GM19193 (cell line): ENCODE data around the gene ATG4C.

ENCODE experiments used
- POLR2A ChIP-seq: IDR thresholded peaks from 4 replicates; pipeline ENCODE4 v1.6.1; 2011; ENCODE audit not compliant: insufficient read depth, insufficient read length; ENCODE audit errors: extremely low read depth

ATG4C gene

GRCh38 chr1:62836856-62837540, 53.1 kb downstream of the ATG4C start:
- no peak for TF ChIP-seq POLR2A

GRCh38 chr1:62840555-62840954, 56.6 kb downstream of the ATG4C start:
- no peak for TF ChIP-seq POLR2A

GRCh38 chr1:62841587-62842169, 57.7 kb downstream of the ATG4C start:
- TF ChIP-seq POLR2A = no peak

- no peak for TF ChIP-seq POLR2A
These were observed 60.1 kb downstream of the ATG4C start for GRCh38 chr1:62844030-62844429.

GRCh38 chr1:62849031-62849430, 65.1 kb downstream of the ATG4C start:
- TF ChIP-seq POLR2A = no peak

- no peak for TF ChIP-seq POLR2A
These were observed 68.3 kb downstream of the ATG4C start for GRCh38 chr1:62852253-62852652.

- no peak for TF ChIP-seq POLR2A
These were observed 73.0 kb downstream of the ATG4C start for GRCh38 chr1:62856960-62857359.

- no peak for TF ChIP-seq POLR2A
These were observed 85.4 kb downstream of the ATG4C start for GRCh38 chr1:62869217-62869754.

- no peak for TF ChIP-seq POLR2A
These were observed 86.2 kb downstream of the ATG4C start for GRCh38 chr1:62870148-62870547.

- no peak for TF ChIP-seq POLR2A
These were observed 91.7 kb downstream of the ATG4C start for GRCh38 chr1:62875676-62876075.

- TF ChIP-seq POLR2A = no peak
These were observed 92.6 kb downstream of the ATG4C start for GRCh38 chr1:62876535-62876934.

GRCh38 chr1:62877579-62877978, 93.6 kb downstream of the ATG4C start:
- no peak for TF ChIP-seq POLR2A

GRCh38 chr1:62879962-62880361, 96.0 kb downstream of the ATG4C start:
- TF ChIP-seq POLR2A = no peak

- TF ChIP-seq POLR2A = no peak
These were observed 98.5 kb downstream of the ATG4C start for GRCh38 chr1:62882201-62883104.

GRCh38 chr1:62884156-62884740, 100.3 kb downstream of the ATG4C start:
- TF ChIP-seq POLR2A = no peak
